ENCODE measurements around the gene ZCCHC17. TPM values are rescaled to one million over a fixed set of nuclear protein-coding genes. Genes with fewer than 3 reads are reported as not detected.

ZCCHC17 gene
- total RNA-seq, 1 donor from 2014 or later: 51.3 TPM

GRCh38 chr1:31344503-31344902 is 47.7 kb downstream of the ZCCHC17 start:
- Histone ChIP-seq H3K36me3 (ENCODE audit: insufficient read depth, low read length) (peaks cover 11% of the 10 kb centered on the region), H3K27me3 (ENCODE audit: insufficient read depth, low read length) (no peaks in the 10 kb centered on the region), H3K27ac (ENCODE audit: low read depth, low read length) (no peak overlapping the region), H3K9me3 (ENCODE audit: insufficient read depth, low read depth, low read length) (no peaks in the 10 kb centered on the region), H4K20me1 (ENCODE audit: insufficient read depth, low read length) (no peaks in the 10 kb centered on the region), H3K4me2 (ENCODE audit: low read length) (no peak overlapping the region), H3K79me2 (ENCODE audit: insufficient read depth, low read length) (no peaks in the 10 kb centered on the region), H3K9ac (ENCODE audit: low read length) (no peak overlapping the region), H2AFZ (ENCODE audit: low read depth, low read length) (no peak overlapping the region), H3K4me3 (ENCODE audit: insufficient read depth, low read depth, low read length) (no peak overlapping the region), H3K4me1 (ENCODE audit: insufficient read depth, low read length) (no peaks in the 10 kb centered on the region)
- FAIRE-seq: no peak
- Mint-ChIP-seq H3K36me3 (ENCODE audit: low read depth, unreplicated experiment) (peaks cover 16% of the 10 kb centered on the region), H3K9me3 (ENCODE audit: unreplicated experiment) (no peaks in the 10 kb centered on the region), H3K4me3 (ENCODE audit: unreplicated experiment) (no peak overlapping the region), H3K27me3 (ENCODE audit: low read depth, unreplicated experiment) (no peaks in the 10 kb centered on the region), H3K4me1 (ENCODE audit: low read depth, unreplicated experiment) (no peaks in the 10 kb centered on the region), H3K27ac (ENCODE audit: unreplicated experiment) (no peak overlapping the region)
- DNase-seq (ENCODE audit: low read depth): no peak
- TF ChIP-seq CTCF (IDR thresholded peaks at IDR 0.05; ENCODE audit: insufficient read depth, low read depth, low read length) (no peak), EZH2 (IDR thresholded peaks at IDR 0.05; ENCODE audit: insufficient read depth, low read length) (no peak)

GRCh38 chr1:31345635-31346034 is 48.8 kb downstream of the ZCCHC17 start:
- no peak overlapping the region for H3K4me3 ChIP-seq (ENCODE audit: insufficient read depth, low read depth, low read length)
- no peaks in the 10 kb centered on the region for H4K20me1 ChIP-seq (ENCODE audit: insufficient read depth, low read length)
- no peak overlapping the region for H3K27ac Mint-ChIP-seq (ENCODE audit: unreplicated experiment)
- H3K4me2 ChIP-seq (ENCODE audit: low read length): no peak overlapping the region
- no peak overlapping the region for H2AFZ ChIP-seq (ENCODE audit: low read depth, low read length)
- H3K27me3 Mint-ChIP-seq (ENCODE audit: low read depth, unreplicated experiment): no peaks in the 10 kb centered on the region
- FAIRE-seq (no peak), DNase-seq (ENCODE audit: low read depth) (no peak)
- no peak overlapping the region for H3K4me3 Mint-ChIP-seq (ENCODE audit: unreplicated experiment)
- no peaks in the 10 kb centered on the region for H3K4me1 ChIP-seq (ENCODE audit: insufficient read depth, low read length)
- H3K27me3 ChIP-seq (ENCODE audit: insufficient read depth, low read length): no peaks in the 10 kb centered on the region
- TF ChIP-seq EZH2 (IDR thresholded peaks at IDR 0.05; ENCODE audit: insufficient read depth, low read length): no peak
- TF ChIP-seq CTCF (IDR thresholded peaks at IDR 0.05; ENCODE audit: insufficient read depth, low read depth, low read length): no peak
- H3K9ac ChIP-seq (ENCODE audit: low read length): no peak overlapping the region
- H3K9me3 Mint-ChIP-seq (ENCODE audit: unreplicated experiment): no peaks in the 10 kb centered on the region
- H3K4me1 Mint-ChIP-seq (ENCODE audit: low read depth, unreplicated experiment): no peaks in the 10 kb centered on the region
- peaks cover 14% of the 10 kb centered on the region for H3K36me3 Mint-ChIP-seq (ENCODE audit: low read depth, unreplicated experiment)
- H3K27ac ChIP-seq (ENCODE audit: low read depth, low read length): no peak overlapping the region
- no peaks in the 10 kb centered on the region for H3K79me2 ChIP-seq (ENCODE audit: insufficient read depth, low read length)
- H3K9me3 ChIP-seq (ENCODE audit: insufficient read depth, low read depth, low read length): no peaks in the 10 kb centered on the region
- H3K36me3 ChIP-seq (ENCODE audit: insufficient read depth, low read length): peaks cover 16% of the 10 kb centered on the region

GRCh38 chr1:31346785-31347184 is 50.0 kb downstream of the ZCCHC17 start:
- H3K27me3 Mint-ChIP-seq (ENCODE audit: low read depth, unreplicated experiment): no peaks in the 10 kb centered on the region
- H3K36me3 ChIP-seq (ENCODE audit: insufficient read depth, low read length): peaks cover 21% of the 10 kb centered on the region
- no peaks in the 10 kb centered on the region for H3K9me3 ChIP-seq (ENCODE audit: insufficient read depth, low read depth, low read length)
- H3K27ac ChIP-seq (ENCODE audit: low read depth, low read length): no peak overlapping the region
- H3K27me3 ChIP-seq (ENCODE audit: insufficient read depth, low read length): no peaks in the 10 kb centered on the region
- H3K36me3 Mint-ChIP-seq (ENCODE audit: low read depth, unreplicated experiment): peaks cover 21% of the 10 kb centered on the region
- no peaks in the 10 kb centered on the region for H3K79me2 ChIP-seq (ENCODE audit: insufficient read depth, low read length)
- no peak overlapping the region for H3K4me3 ChIP-seq (ENCODE audit: insufficient read depth, low read depth, low read length)
- no peak overlapping the region for H2AFZ ChIP-seq (ENCODE audit: low read depth, low read length)
- no peaks in the 10 kb centered on the region for H3K4me1 Mint-ChIP-seq (ENCODE audit: low read depth, unreplicated experiment)
- DNase-seq (ENCODE audit: low read depth): no peak
- TF ChIP-seq EZH2 (IDR thresholded peaks at IDR 0.05; ENCODE audit: insufficient read depth, low read length) (no peak), CTCF (IDR thresholded peaks at IDR 0.05; ENCODE audit: insufficient read depth, low read depth, low read length) (no peak)
- H3K27ac Mint-ChIP-seq (ENCODE audit: unreplicated experiment): no peak overlapping the region
- H3K9me3 Mint-ChIP-seq (ENCODE audit: unreplicated experiment): no peaks in the 10 kb centered on the region
- no peak overlapping the region for H3K9ac ChIP-seq (ENCODE audit: low read length)
- FAIRE-seq: no peak
- no peak overlapping the region for H3K4me3 Mint-ChIP-seq (ENCODE audit: unreplicated experiment)
- H3K4me2 ChIP-seq (ENCODE audit: low read length): no peak overlapping the region
- H3K4me1 ChIP-seq (ENCODE audit: insufficient read depth, low read length): no peaks in the 10 kb centered on the region
- no peaks in the 10 kb centered on the region for H4K20me1 ChIP-seq (ENCODE audit: insufficient read depth, low read length)
